HepG2 (cell line): Measurements from ENCODE around the gene FLT3LG. TPM values are rescaled to one million over a fixed set of nuclear protein-coding genes. Genes with fewer than 3 reads are reported as not detected.

ENCODE experiments used
- AKAP8 ChIP-seq: sonication (generic); formaldehyde crosslinking; IDR thresholded peaks from 2 replicates; pipeline ENCODE4 v1.5.1; 2020; ENCODE audit warnings: mild to moderate bottlenecking, missing genetic modification reagents
- STAT6 ChIP-seq: sonication (generic); formaldehyde crosslinking; IDR thresholded peaks from 2 replicates; pipeline ENCODE4 v1.4.0; 2020; ENCODE audit warnings: missing genetic modification reagents, mild to moderate bottlenecking, borderline replicate concordance
- ZKSCAN8 ChIP-seq: IDR thresholded peaks from 2 replicates; pipeline ENCODE4 v1.6.1; 2016; ENCODE audit warnings: borderline replicate concordance, missing genetic modification reagents, missing compliant biosample characterization
- ZNF354B ChIP-seq: sonication (generic); formaldehyde crosslinking; IDR thresholded peaks from 2 replicates; pipeline ENCODE4 v1.8.0; 2022; ENCODE audit warnings: mild to moderate bottlenecking, missing genetic modification reagents
- ZNF446 ChIP-seq: sonication (generic); formaldehyde crosslinking; IDR thresholded peaks from 2 replicates; pipeline ENCODE4 v1.5.0; 2020; ENCODE audit warnings: mild to moderate bottlenecking, missing genetic modification reagents
- ZSCAN25 ChIP-seq: sonication (generic); formaldehyde crosslinking; IDR thresholded peaks from 2 replicates; pipeline ENCODE4 v1.8.0; 2022; ENCODE audit warnings: mild to moderate bottlenecking, missing genetic modification reagents
- polyA plus RNA-seq, 8 experiments: library from polyadenylated mRNA; depleted of rRNA in 3 of 8; stranded (reverse) in 7 of 8; unstranded in 1 of 8; fragments of >200 nt; fragmentation: Illumina TruSeq in 4 of 8; extraction: Trizol in 4 of 8; gene quantifications; 2 replicates each; pipeline versions ENCODE4 v1.2.1 to v1.2.3, GENCODE V29; 2011 to 2016; ENCODE audit warnings: low read depth in 4 of 8, missing spikeins in 1 of 8, mixed read lengths in 1 of 8; ENCODE audit not compliant: insufficient read depth in 1 of 8
- total RNA-seq, 5 experiments: library from RNA; depleted of rRNA; stranded (reverse); fragments of >200 nt; fragmentation: Illumina TruSeq; extraction: Trizol; gene quantifications; 2 replicates each; pipeline ENCODE4 v1.2.3, GENCODE V29; 2016; ENCODE audit warnings: low read depth in 1 of 5
- TF ChIP-seq, protein P1 (sequence below): sonication (generic); formaldehyde crosslinking; IDR thresholded peaks from 2 replicates; pipeline ENCODE4 v1.8.1; 2023; ENCODE audit warnings: missing genetic modification reagents, mild to moderate bottlenecking, borderline replicate concordance
- TF ChIP-seq, protein P2 (sequence below): sonication (generic); formaldehyde crosslinking; IDR thresholded peaks from 2 replicates; pipeline ENCODE4 v1.5.1; 2020; ENCODE audit warnings: missing genetic modification reagents, mild to moderate bottlenecking, borderline replicate concordance
- TF ChIP-seq, protein P3 (sequence below): sonication (generic); formaldehyde crosslinking; IDR thresholded peaks from 2 replicates; pipeline ENCODE4 v1.5.0; 2020; ENCODE audit warnings: mild to moderate bottlenecking, missing genetic modification reagents
- TF ChIP-seq, protein P4 (sequence below): sonication (generic); formaldehyde crosslinking; IDR thresholded peaks from 2 replicates; pipeline ENCODE4 v1.5.1; 2020; ENCODE audit warnings: mild to moderate bottlenecking, missing genetic modification reagents, borderline replicate concordance
- TF ChIP-seq, protein P5 (sequence below): IDR thresholded peaks from 2 replicates; pipeline ENCODE4 v1.6.1; 2012; ENCODE audit warnings: low read length, improper control_type of control experiment
- TF ChIP-seq, protein P6 (sequence below): sonication (generic); formaldehyde crosslinking; IDR thresholded peaks from 2 replicates; pipeline ENCODE4 v1.9.0; 2021; ENCODE audit warnings: missing genetic modification reagents, borderline replicate concordance

The FLT3LG gene
- total and polyA plus RNA-seq, 2 of the 13 experiments (the other 11 are each of a cell fraction or from before 2014, with no cell fraction given): 1.5 to 2.6 TPM

DNA sequence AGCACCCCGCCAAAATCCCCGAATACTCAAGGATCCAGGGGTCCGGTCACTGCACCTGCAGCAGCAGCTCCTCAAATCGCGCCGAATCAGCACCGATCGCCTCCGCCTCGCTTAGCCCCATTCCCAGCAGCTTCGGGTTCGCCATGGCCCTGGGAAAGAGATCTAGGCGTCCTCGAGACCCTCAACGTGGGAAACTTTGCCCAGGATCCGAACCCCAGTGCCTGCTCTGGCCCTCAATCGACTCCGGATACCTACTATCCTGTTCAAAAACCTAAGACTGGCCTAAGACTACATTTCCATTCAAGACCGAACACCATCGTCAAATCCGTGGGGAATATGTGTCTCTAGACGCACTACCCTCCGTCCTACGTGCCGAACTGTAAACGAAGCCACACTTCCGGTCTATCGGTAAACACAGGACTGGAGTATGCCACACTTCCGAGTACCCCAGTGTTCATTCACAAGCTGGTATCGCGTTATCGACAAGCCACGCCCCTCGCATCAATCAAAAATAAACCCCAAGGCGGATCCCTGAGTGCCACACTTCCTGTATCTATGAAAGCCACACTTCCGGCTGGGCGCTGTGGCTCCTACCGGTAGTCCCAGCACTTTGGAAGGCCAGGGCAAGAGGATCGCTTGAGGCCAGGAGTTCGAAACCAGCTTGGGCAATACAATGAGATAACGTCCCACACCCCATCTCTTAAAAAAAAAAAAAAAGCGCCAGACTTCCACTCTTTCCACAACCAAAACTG, 22.4 kb upstream of the FLT3LG start, which contains the start of gene PIH1D1 (continued):
- TF ChIP-seq, protein P1, sequence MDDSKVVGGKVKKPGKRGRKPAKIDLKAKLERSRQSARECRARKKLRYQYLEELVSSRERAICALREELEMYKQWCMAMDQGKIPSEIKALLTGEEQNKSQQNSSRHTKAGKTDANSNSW (CRISPR knock-in tag): no peak
- TF ChIP-seq STAT6: no peak
- TF ChIP-seq, protein P2, sequence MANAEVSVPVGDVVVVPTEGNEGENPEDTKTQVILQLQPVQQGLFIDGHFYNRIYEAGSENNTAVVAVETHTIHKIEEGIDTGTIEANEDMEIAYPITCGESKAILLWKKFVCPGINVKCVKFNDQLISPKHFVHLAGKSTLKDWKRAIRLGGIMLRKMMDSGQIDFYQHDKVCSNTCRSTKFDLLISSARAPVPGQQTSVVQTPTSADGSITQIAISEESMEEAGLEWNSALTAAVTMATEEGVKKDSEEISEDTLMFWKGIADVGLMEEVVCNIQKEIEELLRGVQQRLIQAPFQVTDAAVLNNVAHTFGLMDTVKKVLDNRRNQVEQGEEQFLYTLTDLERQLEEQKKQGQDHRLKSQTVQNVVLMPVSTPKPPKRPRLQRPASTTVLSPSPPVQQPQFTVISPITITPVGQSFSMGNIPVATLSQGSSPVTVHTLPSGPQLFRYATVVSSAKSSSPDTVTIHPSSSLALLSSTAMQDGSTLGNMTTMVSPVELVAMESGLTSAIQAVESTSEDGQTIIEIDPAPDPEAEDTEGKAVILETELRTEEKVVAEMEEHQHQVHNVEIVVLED (CRISPR knock-in tag): peak; percentile 87
- TF ChIP-seq ZKSCAN8 (CRISPR knock-in tag): no peak
- TF ChIP-seq, protein P3, sequence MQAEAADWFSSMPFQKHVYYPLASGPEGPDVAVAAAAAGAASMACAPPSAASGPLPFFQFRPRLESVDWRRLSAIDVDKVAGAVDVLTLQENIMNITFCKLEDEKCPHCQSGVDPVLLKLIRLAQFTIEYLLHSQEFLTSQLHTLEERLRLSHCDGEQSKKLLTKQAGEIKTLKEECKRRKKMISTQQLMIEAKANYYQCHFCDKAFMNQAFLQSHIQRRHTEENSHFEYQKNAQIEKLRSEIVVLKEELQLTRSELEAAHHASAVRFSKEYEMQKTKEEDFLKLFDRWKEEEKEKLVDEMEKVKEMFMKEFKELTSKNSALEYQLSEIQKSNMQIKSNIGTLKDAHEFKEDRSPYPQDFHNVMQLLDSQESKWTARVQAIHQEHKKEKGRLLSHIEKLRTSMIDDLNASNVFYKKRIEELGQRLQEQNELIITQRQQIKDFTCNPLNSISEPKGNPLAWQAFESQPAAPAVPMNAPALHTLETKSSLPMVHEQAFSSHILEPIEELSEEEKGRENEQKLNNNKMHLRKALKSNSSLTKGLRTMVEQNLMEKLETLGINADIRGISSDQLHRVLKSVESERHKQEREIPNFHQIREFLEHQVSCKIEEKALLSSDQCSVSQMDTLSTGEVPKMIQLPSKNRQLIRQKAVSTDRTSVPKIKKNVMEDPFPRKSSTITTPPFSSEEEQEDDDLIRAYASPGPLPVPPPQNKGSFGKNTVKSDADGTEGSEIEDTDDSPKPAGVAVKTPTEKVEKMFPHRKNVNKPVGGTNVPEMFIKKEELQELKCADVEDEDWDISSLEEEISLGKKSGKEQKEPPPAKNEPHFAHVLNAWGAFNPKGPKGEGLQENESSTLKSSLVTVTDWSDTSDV (CRISPR knock-in tag): no peak
- TF ChIP-seq, protein P4, sequence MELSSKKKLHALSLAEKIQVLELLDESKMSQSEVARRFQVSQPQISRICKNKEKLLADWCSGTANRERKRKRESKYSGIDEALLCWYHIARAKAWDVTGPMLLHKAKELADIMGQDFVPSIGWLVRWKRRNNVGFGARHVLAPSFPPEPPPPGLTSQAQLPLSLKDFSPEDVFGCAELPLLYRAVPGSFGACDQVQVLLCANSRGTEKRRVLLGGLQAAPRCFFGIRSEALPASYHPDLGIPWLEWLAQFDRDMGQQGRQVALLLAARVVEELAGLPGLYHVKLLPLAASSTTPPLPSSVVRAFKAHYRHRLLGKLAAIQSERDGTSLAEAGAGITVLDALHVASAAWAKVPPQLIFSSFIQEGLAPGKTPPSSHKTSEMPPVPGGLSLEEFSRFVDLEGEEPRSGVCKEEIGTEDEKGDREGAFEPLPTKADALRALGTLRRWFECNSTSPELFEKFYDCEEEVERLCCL: no peak
- TF ChIP-seq ZSCAN25 (CRISPR knock-in tag): no peak
- TF ChIP-seq ZNF354B (CRISPR knock-in tag): peak; percentile 45; the same call in 1 of the 2 replicates
- TF ChIP-seq ZNF446: peak; percentile 29; the same call in 1 of the 2 replicates
- TF ChIP-seq AKAP8 (CRISPR knock-in tag): no peak
- TF ChIP-seq, protein P5, sequence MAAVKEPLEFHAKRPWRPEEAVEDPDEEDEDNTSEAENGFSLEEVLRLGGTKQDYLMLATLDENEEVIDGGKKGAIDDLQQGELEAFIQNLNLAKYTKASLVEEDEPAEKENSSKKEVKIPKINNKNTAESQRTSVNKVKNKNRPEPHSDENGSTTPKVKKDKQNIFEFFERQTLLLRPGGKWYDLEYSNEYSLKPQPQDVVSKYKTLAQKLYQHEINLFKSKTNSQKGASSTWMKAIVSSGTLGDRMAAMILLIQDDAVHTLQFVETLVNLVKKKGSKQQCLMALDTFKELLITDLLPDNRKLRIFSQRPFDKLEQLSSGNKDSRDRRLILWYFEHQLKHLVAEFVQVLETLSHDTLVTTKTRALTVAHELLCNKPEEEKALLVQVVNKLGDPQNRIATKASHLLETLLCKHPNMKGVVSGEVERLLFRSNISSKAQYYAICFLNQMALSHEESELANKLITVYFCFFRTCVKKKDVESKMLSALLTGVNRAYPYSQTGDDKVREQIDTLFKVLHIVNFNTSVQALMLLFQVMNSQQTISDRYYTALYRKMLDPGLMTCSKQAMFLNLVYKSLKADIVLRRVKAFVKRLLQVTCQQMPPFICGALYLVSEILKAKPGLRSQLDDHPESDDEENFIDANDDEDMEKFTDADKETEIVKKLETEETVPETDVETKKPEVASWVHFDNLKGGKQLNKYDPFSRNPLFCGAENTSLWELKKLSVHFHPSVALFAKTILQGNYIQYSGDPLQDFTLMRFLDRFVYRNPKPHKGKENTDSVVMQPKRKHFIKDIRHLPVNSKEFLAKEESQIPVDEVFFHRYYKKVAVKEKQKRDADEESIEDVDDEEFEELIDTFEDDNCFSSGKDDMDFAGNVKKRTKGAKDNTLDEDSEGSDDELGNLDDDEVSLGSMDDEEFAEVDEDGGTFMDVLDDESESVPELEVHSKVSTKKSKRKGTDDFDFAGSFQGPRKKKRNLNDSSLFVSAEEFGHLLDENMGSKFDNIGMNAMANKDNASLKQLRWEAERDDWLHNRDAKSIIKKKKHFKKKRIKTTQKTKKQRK: no peak
- TF ChIP-seq, protein P6, sequence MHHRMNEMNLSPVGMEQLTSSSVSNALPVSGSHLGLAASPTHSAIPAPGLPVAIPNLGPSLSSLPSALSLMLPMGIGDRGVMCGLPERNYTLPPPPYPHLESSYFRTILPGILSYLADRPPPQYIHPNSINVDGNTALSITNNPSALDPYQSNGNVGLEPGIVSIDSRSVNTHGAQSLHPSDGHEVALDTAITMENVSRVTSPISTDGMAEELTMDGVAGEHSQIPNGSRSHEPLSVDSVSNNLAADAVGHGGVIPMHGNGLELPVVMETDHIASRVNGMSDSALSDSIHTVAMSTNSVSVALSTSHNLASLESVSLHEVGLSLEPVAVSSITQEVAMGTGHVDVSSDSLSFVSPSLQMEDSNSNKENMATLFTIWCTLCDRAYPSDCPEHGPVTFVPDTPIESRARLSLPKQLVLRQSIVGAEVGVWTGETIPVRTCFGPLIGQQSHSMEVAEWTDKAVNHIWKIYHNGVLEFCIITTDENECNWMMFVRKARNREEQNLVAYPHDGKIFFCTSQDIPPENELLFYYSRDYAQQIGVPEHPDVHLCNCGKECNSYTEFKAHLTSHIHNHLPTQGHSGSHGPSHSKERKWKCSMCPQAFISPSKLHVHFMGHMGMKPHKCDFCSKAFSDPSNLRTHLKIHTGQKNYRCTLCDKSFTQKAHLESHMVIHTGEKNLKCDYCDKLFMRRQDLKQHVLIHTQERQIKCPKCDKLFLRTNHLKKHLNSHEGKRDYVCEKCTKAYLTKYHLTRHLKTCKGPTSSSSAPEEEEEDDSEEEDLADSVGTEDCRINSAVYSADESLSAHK (CRISPR knock-in tag): 0 out of 2 replicates have a peak, but pooled peaks have one; percentile 49
